Tibial nerve (tissue), 4 donors: Measurements from ENCODE around the gene SSH2.

Source experiments
- EP300 ChIP-seq, 2 donors: sonication (generic); formaldehyde crosslinking; IDR thresholded peaks; one replicate each; pipeline ENCODE4 v1.6.1; 2017; ENCODE audit warnings: antibody characterized with exemption in 2 of 2, mild to moderate bottlenecking in 1 of 2
- POLR2A ChIP-seq, 2 donors: fragments of 450-650 bp; IDR thresholded peaks; one replicate each; pipeline ENCODE4 v1.6.1; 2017; ENCODE audit warnings: antibody characterized with exemption in 2 of 2, mild to moderate bottlenecking in 2 of 2, moderate library complexity in 2 of 2
- TF ChIP-seq, protein P1 (sequence below), 5 experiments: fragments of 200-600 bp in 3 of 5; fragments of 450-650 bp in 2 of 5; sonication (generic) in 3 of 5; IDR thresholded peaks; one replicate each; pipeline ENCODE4 v1.5.1; 2016 to 2019; ENCODE audit warnings: antibody characterized with exemption in 5 of 5, mild to moderate bottlenecking in 3 of 5, moderate library complexity in 2 of 5

DNA sequence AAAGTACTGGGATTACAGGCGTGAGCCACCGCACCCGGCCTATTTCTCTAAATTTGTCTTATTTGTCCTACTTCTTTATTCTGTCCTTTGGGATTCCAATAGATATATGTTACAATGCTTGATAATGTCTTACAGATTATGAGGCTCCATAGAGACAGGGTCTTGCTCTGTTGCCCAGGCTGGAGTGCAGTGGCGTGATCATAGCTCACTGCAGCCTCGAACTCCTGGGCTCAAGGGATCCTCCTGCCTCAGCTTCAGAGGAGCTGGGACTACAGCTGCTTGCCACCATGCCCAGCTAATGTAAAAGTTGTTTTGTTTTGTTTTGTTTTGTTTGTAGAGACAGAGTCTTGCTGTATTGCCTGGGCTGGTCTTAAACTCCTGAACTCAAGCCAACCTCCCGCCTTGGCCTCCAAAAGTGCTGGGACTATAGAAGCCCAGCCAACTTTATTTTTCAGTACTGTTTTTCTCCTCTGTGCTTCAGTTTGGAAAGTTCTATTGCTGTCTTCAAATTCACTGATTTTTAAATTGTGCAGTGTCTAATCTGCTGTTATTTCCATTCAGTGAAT, 326.8 kb downstream of the SSH2 start:
- TF ChIP-seq, protein P1, sequence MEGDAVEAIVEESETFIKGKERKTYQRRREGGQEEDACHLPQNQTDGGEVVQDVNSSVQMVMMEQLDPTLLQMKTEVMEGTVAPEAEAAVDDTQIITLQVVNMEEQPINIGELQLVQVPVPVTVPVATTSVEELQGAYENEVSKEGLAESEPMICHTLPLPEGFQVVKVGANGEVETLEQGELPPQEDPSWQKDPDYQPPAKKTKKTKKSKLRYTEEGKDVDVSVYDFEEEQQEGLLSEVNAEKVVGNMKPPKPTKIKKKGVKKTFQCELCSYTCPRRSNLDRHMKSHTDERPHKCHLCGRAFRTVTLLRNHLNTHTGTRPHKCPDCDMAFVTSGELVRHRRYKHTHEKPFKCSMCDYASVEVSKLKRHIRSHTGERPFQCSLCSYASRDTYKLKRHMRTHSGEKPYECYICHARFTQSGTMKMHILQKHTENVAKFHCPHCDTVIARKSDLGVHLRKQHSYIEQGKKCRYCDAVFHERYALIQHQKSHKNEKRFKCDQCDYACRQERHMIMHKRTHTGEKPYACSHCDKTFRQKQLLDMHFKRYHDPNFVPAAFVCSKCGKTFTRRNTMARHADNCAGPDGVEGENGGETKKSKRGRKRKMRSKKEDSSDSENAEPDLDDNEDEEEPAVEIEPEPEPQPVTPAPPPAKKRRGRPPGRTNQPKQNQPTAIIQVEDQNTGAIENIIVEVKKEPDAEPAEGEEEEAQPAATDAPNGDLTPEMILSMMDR (IDR thresholded peaks at IDR 0.05) = no peak
- TF ChIP-seq POLR2A (IDR thresholded peaks at IDR 0.05) (no peak), EP300 (IDR thresholded peaks at IDR 0.05) (no peak)
